Lower leg skin (tissue), 3 donors: ENCODE results near the gene TTC39B.

Source experiments
- CTCF ChIP-seq, 3 donors: fragments of 450-650 bp; IDR thresholded peaks; one replicate each; pipeline ENCODE4 v1.5.1; 2016; ENCODE audit warnings: antibody characterized with exemption in 3 of 3, mild to moderate bottlenecking in 3 of 3, moderate library complexity in 2 of 3
- POLR2A ChIP-seq, 2 donors: fragments of 450-650 bp; IDR thresholded peaks; one replicate each; pipeline ENCODE4 v1.6.1; 2016 to 2017; ENCODE audit warnings: antibody characterized with exemption in 2 of 2, mild to moderate bottlenecking in 1 of 2, moderate library complexity in 1 of 2

GRCh38 chr9:15211160-15211814, 95.7 kb downstream of the TTC39B start:
- TF ChIP-seq CTCF (IDR thresholded peaks at IDR 0.05) (peak in 1 of 3 donors; percentile 66), POLR2A (IDR thresholded peaks at IDR 0.05) (no peak)
